Progenitor cell of endocrine pancreas (in vitro differentiated cells): Measurements from ENCODE around the gene TPT1. TPM values are rescaled to one million over a fixed set of nuclear protein-coding genes. Genes with fewer than 3 reads are reported as not detected.
A peak's percentile ranks its signal among the peaks of the same experiment; 100 is the strongest.
"Not testable (repeated sequence)": the region's sequence is repeated elsewhere in the genome, so short reads cannot be mapped to it uniquely, and the experiment has no call there.

Experiments
- DNase-seq: peaks from one replicate; pipeline ENCODE4 v3.0.0; 2021; ENCODE audit warnings: low spot score; ENCODE audit not compliant: unreplicated experiment
- H3K27ac Mint-ChIP-seq: 2 replicates; pipeline ENCODE4 v1.8.0; 2021; ENCODE audit warnings: mild to moderate bottlenecking, moderate library complexity, mixed read lengths
- H3K27me3 Mint-ChIP-seq: 2 replicates; pipeline ENCODE4 v1.8.0; 2021; ENCODE audit warnings: mixed read lengths
- H3K36me3 Mint-ChIP-seq: 2 replicates; pipeline ENCODE4 v1.8.0; 2022; ENCODE audit warnings: mixed read lengths; ENCODE audit not compliant: insufficient read depth
- H3K4me1 Mint-ChIP-seq: 2 replicates; pipeline ENCODE4 v1.8.0; 2021; ENCODE audit warnings: low read depth, mixed read lengths
- H3K4me3 Mint-ChIP-seq: 2 replicates; pipeline ENCODE4 v1.8.0; 2021; ENCODE audit warnings: low read depth, mild to moderate bottlenecking, moderate library complexity, mixed read lengths
- H3K9me3 Mint-ChIP-seq: 2 replicates; pipeline ENCODE4 v1.8.0; 2021; ENCODE audit warnings: low read depth, mixed read lengths
- CTCF ChIP-seq: fragments of 200-600 bp; sonication (generic); IDR thresholded peaks from one replicate; pipeline ENCODE4 v1.5.0; 2021; ENCODE audit warnings: antibody characterized with exemption, mild to moderate bottlenecking; ENCODE audit not compliant: unreplicated experiment
- total RNA-seq: library from RNA; stranded (reverse); gene quantifications from 2 replicates; pipeline ENCODE4 v1.2.1, GENCODE V29; 2021

TPT1 gene
- total RNA-seq, 1 donor from 2014 or later = 3,243 TPM

- DNase-seq = no peak
- TF ChIP-seq CTCF = no peak
- H3K27ac Mint-ChIP-seq = no peak overlapping the region
- no peaks in the 10 kb centered on the region for H3K9me3 Mint-ChIP-seq
- no peaks in the 10 kb centered on the region for H3K27me3 Mint-ChIP-seq
- H3K4me1 Mint-ChIP-seq = no peaks in the 10 kb centered on the region
- peaks cover 9% of the 10 kb centered on the region for H3K36me3 Mint-ChIP-seq
- no peak overlapping the region for H3K4me3 Mint-ChIP-seq
These were observed 9.2 kb upstream of the TPT1 start for GRCh38 chr13:45350152-45350551.

GRCh38 chr13:45349438-45349837 lies 8.5 kb upstream of the TPT1 start:
- Mint-ChIP-seq H3K27ac (peak overlapping the region; percentile 18), H3K4me1 (no peaks in the 10 kb centered on the region), H3K4me3 (no peak overlapping the region), H3K9me3 (no peaks in the 10 kb centered on the region), H3K36me3 (peaks cover 11% of the 10 kb centered on the region), H3K27me3 (no peaks in the 10 kb centered on the region)
- TF ChIP-seq CTCF = no peak
- no peak for DNase-seq

DNA sequence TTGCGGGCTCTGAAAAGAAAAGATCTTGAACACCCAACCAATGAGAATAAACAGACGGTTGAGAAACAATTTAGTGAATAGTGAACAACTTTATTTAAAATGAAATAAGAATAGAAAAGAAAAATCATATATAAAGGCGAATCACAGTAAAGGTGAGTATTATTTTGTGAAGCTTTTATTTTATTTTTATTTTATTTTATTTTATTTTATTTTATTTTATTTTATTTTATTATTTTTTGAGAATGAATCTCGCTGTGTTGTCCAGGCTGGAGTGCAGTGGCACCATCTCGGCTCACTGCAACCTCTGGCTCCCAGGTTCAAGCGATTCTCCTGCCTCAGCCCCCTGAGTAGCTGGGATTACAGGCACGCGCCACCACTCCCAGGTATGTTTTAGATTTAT lies 3.1 kb upstream of the TPT1 start:
- peaks cover 16% of the 10 kb centered on the region for H3K4me1 Mint-ChIP-seq
- not testable (repeated sequence) for H3K27ac Mint-ChIP-seq, DNase-seq, H3K4me3 Mint-ChIP-seq, H3K27me3 Mint-ChIP-seq, H3K9me3 Mint-ChIP-seq
- peaks cover 17% of the 10 kb centered on the region for H3K36me3 Mint-ChIP-seq

- DNase-seq, H3K27ac Mint-ChIP-seq, H3K9me3 Mint-ChIP-seq, H3K4me3 Mint-ChIP-seq, H3K27me3 Mint-ChIP-seq: not testable (repeated sequence)
- H3K4me1 Mint-ChIP-seq = peaks cover 24% of the 10 kb centered on the region
- H3K36me3 Mint-ChIP-seq = peaks cover 25% of the 10 kb centered on the region
These were observed 2.1 kb upstream of the TPT1 start for GRCh38 chr13:45343102-45343501.

- Mint-ChIP-seq H3K4me3 (peak overlapping the region; percentile 96), H3K36me3 (peaks cover 26% of the 10 kb centered on the region), H3K27ac (peak overlapping the region; percentile 100), H3K4me1 (peaks cover 24% of the 10 kb centered on the region)
- not testable (repeated sequence) for DNase-seq, H3K9me3 Mint-ChIP-seq, H3K27me3 Mint-ChIP-seq
These were observed 1.7 kb upstream of the TPT1 start for GRCh38 chr13:45342668-45343067.

GRCh38 chr13:45341799-45342500 lies 967 bp upstream of the TPT1 start:
- peaks cover 30% of the 10 kb centered on the region for H3K36me3 Mint-ChIP-seq

More at GRCh38 chr13:45341799-45342500, 967 bp upstream of the TPT1 start:
- H3K4me1 Mint-ChIP-seq = peaks cover 24% of the 10 kb centered on the region
- no peak for DNase-seq
- TF ChIP-seq CTCF = no peak
- peak overlapping the region; percentile 96 for H3K4me3 Mint-ChIP-seq
- H3K9me3 Mint-ChIP-seq = no peaks in the 10 kb centered on the region
- H3K27ac Mint-ChIP-seq = peak overlapping the region; percentile 100
- H3K27me3 Mint-ChIP-seq = no peaks in the 10 kb centered on the region
